ENCODE measurements around the gene TP73.

- no peak for TF ChIP-seq CTCF (IDR thresholded peaks at IDR 0.05)
- TF ChIP-seq POLR2A (IDR thresholded peaks at IDR 0.05), result no peak
These were observed 94.1 kb downstream of the TP73 start for GRCh38 chr1:3746389-3746829.

Measured in right lobe of liver (tissue), 4 donors.